Stimulated activated CD4-positive, alpha-beta T cell treated with anti-CD3 and anti-CD28 coated beads, Interleukin-4, amount 100 ng/mL, for 4 hours (primary cell): ENCODE data around the gene AK6.
"Not testable (repeated sequence)": the region's sequence is repeated elsewhere in the genome, so short reads cannot be mapped to it uniquely, and the experiment has no call there.

Source experiments
- DNase-seq, 2 experiments: peaks; one replicate each; pipeline ENCODE4 v3.0.0-alpha.2; 2020

Gene AK6

DNA sequence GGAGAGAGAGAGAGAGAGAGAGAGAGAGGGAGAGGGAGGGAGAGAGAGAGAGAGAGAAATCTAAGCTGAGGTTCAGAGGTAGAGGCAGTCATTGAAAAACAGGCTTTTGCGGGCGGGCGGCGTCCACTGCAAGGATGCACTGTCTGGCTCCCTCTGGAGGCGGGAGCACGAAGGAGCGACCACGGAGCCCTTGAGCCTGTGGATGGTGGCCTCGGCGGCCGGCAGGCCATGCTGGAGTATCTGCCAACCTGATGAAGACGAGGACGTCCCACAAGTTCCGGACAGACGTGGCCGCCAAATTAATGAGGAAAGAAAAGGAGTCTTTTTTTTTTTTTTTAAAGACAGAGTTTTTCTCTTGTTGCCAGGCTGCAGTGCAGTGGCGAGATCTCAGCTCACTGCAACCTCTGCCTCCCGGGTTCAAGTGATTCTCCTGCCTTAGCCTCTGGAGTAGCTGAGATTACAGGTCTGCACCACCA is 34.5 kb downstream of the AK6 start:
- peak; percentile 67 to 68 for DNase-seq

DNA sequence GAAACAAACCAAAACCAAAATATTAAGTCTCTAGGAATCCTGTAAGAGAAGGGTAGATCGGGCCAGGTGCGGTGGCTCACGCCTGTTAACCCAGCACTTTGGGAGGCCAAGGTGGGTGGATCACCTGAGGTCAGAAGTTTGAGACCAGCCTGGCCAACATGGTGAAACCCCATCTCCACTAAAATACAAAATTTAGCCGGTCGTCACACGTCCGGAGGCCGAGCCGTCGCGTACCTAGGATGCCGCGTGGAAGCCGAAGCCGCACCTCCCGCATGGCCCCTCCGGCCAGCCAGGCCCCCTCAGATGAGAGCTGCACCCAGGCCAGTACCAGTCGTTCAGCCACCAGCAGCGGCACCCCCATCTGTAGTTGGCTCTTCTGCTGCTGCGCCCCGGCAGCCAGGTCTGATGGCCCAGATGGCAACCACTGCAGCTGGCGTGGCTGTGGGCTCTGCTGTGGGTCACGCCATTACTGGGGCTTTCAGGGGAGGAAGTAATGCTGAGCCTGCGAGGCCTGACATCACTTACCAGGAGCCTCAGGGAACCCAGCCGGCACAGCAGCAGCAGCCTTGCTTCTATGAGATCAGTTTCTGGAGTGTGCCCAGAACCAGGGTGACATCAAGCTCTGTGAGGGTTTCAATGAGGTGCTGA is 35.5 kb downstream of the AK6 start:
- DNase-seq, result not testable (repeated sequence)

DNA sequence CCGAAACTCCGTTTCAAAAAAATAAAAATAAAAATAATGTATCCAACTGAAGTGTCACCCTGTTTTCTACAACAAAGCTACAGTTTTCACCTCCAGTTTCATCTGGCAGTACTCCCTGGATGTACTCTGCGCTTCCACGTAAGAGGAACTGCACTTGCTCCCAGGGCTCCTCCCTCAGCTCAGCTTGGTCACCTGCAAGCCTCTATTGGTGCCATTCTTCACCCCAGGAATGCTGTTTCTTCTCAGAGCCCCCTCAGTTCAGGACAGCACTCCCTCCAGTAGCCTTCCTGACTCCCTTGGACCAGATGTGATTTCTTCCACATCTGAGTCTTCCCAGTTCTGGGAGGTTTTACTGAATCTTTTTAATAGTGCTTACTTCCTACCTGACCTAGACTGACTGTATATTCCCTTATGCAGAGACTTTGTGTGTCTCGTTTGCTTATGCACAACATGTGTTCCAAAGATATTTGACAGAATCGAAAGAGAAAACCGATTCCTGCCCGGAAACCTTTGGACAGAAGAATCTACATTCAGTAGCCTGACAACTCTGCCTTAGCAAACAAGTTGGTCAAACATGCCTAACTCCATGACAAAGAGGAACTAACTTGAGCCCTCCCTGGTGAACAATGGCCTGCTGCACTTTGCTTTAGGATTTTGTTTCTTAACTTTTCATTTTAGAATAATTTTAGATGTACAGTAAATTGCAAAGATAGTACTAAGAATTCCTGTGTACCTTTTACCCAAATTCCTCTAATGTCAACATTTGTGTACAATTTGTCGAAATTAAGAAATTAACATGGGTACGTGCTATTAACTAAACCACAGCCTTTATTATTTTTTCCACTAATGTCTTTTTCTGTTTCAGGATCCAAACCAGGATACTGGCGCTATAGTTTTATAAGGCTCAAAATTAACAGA is 37.5 kb downstream of the AK6 start:
- DNase-seq, result no peak

DNA sequence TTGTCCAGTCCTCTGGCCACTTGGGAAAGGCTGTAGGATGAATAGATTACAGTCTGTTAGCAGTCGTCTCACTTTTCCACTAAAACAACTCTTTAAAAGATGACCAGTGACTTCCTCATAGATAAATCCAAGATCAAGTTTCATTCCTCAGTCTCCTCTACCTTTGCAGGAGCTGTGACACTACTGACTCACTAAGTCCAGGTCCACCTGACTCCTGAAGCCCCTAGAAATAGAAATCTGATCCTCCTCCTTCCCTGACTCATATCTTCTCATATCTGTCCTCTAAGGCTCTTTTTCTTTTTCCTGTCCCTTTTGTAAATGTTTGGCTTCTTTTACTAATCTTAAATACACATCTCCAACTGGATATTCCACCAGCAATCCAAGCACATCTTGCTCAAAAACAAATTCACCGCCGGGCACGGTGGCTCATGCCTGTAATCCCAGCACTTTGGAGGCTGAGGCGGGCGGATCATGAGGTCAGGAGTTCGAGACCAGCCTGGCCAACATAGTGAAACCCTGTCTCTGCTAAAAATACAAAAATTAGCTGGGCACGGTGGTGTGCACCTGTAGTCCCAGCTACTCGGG is 39.3 kb downstream of the AK6 start:
- no peak for DNase-seq

DNA sequence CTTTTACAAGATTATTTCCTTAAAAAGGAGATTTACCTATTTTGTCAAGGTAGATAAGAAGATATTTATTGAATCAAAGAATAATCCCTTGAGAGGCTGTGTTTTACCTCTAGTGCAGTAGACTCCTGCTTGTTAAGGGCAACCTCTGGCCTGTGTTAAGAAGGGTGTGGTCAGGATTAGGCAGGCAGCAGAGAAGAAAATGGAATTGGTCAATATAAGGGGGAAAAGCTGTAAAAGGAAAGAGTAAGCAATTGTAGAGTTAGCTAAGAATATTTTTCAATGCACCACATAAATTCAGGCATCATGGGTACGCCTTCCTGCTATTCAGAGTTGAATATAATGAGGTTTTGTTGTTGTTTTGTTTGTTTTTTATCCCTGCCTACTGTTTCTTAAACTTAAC is 43.0 kb downstream of the AK6 start:
- DNase-seq, result no peak

DNA sequence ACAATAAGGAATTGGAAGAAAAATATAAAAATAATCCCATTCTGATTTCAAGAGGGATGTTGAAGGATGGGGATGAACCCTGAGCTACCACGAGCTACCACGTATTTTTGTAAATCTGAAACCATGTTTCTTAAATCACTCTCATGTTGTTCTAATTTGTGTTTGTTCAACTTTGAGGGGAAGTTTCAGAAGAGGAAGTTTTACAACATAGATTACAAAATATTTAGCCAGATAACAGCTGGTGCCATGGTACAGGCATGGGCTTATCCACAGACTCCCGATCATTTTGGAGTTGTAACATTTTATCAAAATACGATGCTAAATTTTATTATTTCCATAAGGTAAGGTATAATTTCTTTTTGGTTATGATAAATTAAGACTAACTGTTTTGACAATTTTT is 51.9 kb downstream of the AK6 start:
- DNase-seq, result no peak

DNA sequence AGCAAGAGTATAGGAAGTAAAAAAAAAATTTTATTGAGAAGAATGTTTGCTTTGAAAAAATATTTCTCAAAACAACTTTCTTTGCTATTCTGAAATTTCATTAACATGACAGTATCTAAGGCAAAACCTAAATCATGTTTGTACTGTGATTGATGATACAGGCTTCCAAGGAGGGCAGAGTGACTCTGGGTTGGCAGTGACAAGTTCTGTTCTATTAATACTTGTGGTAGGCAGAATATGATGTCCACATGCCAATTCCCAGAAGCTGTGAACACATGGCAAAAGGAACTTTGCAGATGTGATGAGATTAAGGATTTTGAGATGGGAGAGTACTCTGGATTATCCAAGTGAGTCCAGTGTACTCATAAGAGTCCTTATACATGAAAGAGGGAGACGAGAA is 53.3 kb downstream of the AK6 start:
- no peak for DNase-seq

DNA sequence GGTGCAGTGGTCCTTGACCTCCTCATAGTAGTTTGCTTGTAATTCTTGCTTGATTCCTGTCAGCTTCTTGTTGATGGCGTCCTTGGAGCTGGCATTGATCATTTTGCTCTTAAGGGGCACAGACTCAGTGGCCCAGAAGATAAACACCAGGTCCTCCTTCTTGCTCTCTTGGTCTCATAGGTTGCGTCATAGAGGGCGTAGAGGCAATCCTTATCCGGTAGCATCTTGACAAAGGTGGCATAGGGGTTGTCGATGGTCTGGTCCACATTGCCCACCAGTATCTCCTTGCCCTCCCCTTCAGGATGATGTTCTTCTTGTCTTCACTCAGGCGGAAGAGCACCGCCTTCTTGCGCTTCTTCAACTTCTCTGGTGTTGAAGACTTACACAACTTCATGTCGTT is 55.9 kb downstream of the AK6 start:
- no peak for DNase-seq

DNA sequence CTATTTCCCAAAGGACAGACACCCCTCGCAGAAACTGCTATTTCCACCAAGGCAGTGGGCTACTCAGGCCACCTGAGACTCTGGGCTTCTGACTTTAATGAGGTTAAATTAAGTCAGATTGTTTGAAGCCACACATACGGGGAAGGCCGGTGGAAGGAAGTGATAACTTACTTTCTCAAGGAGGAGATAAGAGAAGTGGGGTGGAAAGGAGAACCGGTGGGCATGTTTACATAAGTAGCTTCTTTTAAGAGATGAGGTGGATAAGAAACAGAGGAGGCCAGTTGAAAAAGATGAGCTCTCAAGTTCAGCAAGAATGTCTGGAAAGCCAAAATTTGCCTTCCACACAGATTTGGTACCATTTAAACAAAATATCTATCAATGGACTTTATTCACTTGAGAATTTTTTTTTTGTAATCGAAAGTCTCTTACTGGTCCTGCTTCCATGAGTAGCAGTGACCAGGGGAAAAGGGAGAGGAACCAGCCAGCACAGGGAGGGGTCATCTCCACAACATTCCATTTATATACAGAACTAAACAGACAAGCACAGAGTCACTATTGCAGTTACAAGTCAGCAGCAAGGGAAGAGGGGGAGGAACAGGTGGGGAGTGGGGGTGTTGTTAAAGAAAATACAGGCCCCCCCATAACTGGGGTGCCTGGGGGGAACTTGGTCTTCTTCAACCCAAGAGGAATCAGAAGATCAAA is 56.7 kb downstream of the AK6 start:
- DNase-seq, result no peak

DNA sequence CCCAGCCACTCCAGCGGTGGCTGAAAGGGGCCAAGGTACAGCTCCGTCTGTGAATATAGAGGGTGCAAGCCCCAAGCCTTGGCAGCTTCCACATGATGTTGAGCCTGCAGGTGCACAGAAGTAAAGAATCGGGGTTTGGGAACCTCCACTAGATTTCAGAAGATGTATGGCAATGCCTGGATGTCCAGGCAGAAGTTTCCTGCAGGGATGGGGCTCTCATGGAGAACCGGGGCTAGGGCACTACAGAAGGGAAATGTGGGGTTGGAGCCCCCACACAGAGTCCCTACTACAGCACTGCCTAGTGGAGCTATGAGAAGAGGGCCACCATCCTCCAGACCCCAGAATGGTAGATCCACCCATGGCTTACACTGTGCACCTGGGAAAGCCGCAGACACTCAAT is 59.9 kb downstream of the AK6 start:
- DNase-seq, result no peak

DNA sequence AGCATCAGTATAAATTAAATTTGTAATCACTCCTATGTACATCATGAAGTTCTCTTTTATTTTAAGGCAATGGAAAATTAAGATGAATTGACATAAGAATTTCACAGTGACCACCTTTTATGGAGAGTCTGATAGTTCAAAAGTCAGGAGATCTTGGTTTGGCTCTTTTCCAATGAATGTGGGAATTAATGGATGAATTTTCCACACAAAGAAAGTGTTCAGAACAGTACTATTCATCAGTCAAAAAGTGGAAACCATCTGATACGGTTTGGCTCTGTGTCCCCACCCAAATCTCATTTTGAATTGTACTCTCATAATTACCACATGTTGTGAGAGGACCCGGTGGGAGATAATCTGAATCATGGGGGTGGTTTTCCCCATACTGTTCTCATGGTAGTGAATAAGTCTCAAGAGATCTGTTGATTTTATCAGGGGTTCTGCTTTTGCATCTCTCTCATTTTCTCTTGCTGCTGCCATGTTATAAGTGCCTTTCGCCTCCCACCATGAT is 61.2 kb downstream of the AK6 start:
- DNase-seq, result no peak

DNA sequence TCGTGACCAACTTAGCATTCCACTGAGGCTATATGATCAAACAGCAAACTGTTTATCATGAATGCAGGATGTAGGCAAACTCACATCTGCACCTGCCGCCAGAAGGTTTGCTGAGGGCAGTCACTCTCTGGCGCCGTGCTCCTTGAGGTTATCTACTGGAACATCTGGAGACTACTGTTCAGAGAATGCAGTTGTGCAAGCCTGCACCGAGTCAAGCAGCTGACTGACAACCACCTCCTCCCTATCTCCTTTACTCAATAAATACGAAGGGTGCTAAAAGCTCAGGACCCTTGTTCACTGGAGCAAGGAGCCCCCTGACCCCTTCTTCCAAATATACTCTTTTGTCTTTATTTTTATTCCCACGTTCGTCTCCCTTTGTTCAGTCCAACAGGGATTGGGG is 63.8 kb downstream of the AK6 start:
- no peak for DNase-seq
